ENCODE results near the gene SLAMF1.

The SLAMF1 gene

GRCh38 chr1:160636547-160636946, 10.3 kb downstream of the SLAMF1 start:
- H2AK5ac ChIP-seq (ENCODE audit: low read depth, low read length): no peak overlapping the region
- H3K23ac ChIP-seq (ENCODE audit: low read depth, low read length, poor library complexity): no peak overlapping the region
- H3K4ac ChIP-seq (ENCODE audit: low read length): no peak overlapping the region
- H4K91ac ChIP-seq (ENCODE audit: low read depth, low read length, poor library complexity): no peak overlapping the region
- WGBS, 2 donors (ENCODE audit: extremely low coverage in 2 of 2, insufficient read length in 2 of 2, insufficient replicate concordance in 1 of 2): no CpG with 5 or more reads among the region's 3 CpGs
- H3K9ac ChIP-seq (ENCODE audit: low read depth, low read length, poor library complexity): no peak overlapping the region
- H3K4me2 ChIP-seq (ENCODE audit: insufficient read depth, low read length, poor library complexity, severe bottlenecking): no peak overlapping the region
- no peak overlapping the region for H2BK12ac ChIP-seq (ENCODE audit: low read length)
- no peak for DNase-seq (ENCODE audit: low spot score)
- H2BK15ac ChIP-seq (ENCODE audit: low read length): no peak overlapping the region
- H3K4me1 ChIP-seq (ENCODE audit: control insufficient read depth in 2 of 2, insufficient read depth in 1 of 2, low read depth in 1 of 2, low read length in 2 of 2): peaks cover 0 to 2% of the 10 kb centered on the region in 2 donors
- H3K9me3 ChIP-seq (replicated peaks in 1 of 2; ENCODE audit: control insufficient read depth in 2 of 2, insufficient read depth in 1 of 2, low read depth in 1 of 2, low read length in 2 of 2): no peaks in the 10 kb centered on the region
- no peak overlapping the region for H3K14ac ChIP-seq (ENCODE audit: low read length)
- H2BK120ac ChIP-seq (ENCODE audit: low read depth, low read length): no peak overlapping the region
- H2AFZ ChIP-seq (ENCODE audit: low read length): no peak overlapping the region
- no peak overlapping the region for H3K27ac ChIP-seq (replicated peaks; ENCODE audit: low read length)
- H3K18ac ChIP-seq (ENCODE audit: low read length): no peak overlapping the region
- H3K27me3 ChIP-seq (ENCODE audit: control insufficient read depth in 3 of 3, insufficient read depth in 3 of 3, low read depth in 1 of 3, low read length in 3 of 3): no peaks in the 10 kb centered on the region
- H2BK5ac ChIP-seq (ENCODE audit: low read length): no peak overlapping the region
- H4K8ac ChIP-seq (ENCODE audit: low read depth, low read length): no peak overlapping the region
- H3K4me3 ChIP-seq (ENCODE audit: low read length in 2 of 2): no peak overlapping the region
- H3K36me3 ChIP-seq (replicated peaks in 1 of 2; ENCODE audit: control insufficient read depth in 2 of 2, insufficient read depth in 2 of 2, low read length in 2 of 2): no peaks in the 10 kb centered on the region
- H3K79me1 ChIP-seq (ENCODE audit: low read depth, low read length): no peaks in the 10 kb centered on the region

- Histone ChIP-seq H2BK12ac (ENCODE audit: low read length) (no peak overlapping the region), H3K27ac (replicated peaks; ENCODE audit: low read length) (no peak overlapping the region), H4K91ac (ENCODE audit: low read depth, low read length, poor library complexity) (no peak overlapping the region), H3K4me1 (ENCODE audit: control insufficient read depth in 2 of 2, insufficient read depth in 1 of 2, low read depth in 1 of 2, low read length in 2 of 2) (peaks cover 0 to 2% of the 10 kb centered on the region in 2 donors), H3K4ac (ENCODE audit: low read length) (no peak overlapping the region), H3K23ac (ENCODE audit: low read depth, low read length, poor library complexity) (no peak overlapping the region), H4K8ac (ENCODE audit: low read depth, low read length) (no peak overlapping the region), H2BK15ac (ENCODE audit: low read length) (no peak overlapping the region), H3K27me3 (ENCODE audit: control insufficient read depth in 3 of 3, insufficient read depth in 3 of 3, low read depth in 1 of 3, low read length in 3 of 3) (no peaks in the 10 kb centered on the region), H3K4me2 (ENCODE audit: insufficient read depth, low read length, poor library complexity, severe bottlenecking) (no peak overlapping the region), H2BK5ac (ENCODE audit: low read length) (no peak overlapping the region), H2AK5ac (ENCODE audit: low read depth, low read length) (no peak overlapping the region), H3K18ac (ENCODE audit: low read length) (no peak overlapping the region), H3K14ac (ENCODE audit: low read length) (no peak overlapping the region), H3K4me3 (ENCODE audit: low read length in 2 of 2) (no peak overlapping the region), H2AFZ (ENCODE audit: low read length) (no peak overlapping the region), H3K9me3 (replicated peaks in 1 of 2; ENCODE audit: control insufficient read depth in 2 of 2, insufficient read depth in 1 of 2, low read depth in 1 of 2, low read length in 2 of 2) (no peaks in the 10 kb centered on the region), H3K36me3 (replicated peaks in 1 of 2; ENCODE audit: control insufficient read depth in 2 of 2, insufficient read depth in 2 of 2, low read length in 2 of 2) (no peaks in the 10 kb centered on the region), H3K79me1 (ENCODE audit: low read depth, low read length) (no peaks in the 10 kb centered on the region), H3K9ac (ENCODE audit: low read depth, low read length, poor library complexity) (no peak overlapping the region), H2BK120ac (ENCODE audit: low read depth, low read length) (no peak overlapping the region)
- no peak for DNase-seq (ENCODE audit: low spot score)
- no CpG with 5 or more reads among the region's 4 CpGs for WGBS, 2 donors (ENCODE audit: extremely low coverage in 2 of 2, insufficient read length in 2 of 2, insufficient replicate concordance in 1 of 2)
Measured at GRCh38 chr1:160636076-160636475, 10.8 kb downstream of the SLAMF1 start.

- Histone ChIP-seq H3K9me3 (replicated peaks in 1 of 2; ENCODE audit: control insufficient read depth in 2 of 2, insufficient read depth in 1 of 2, low read depth in 1 of 2, low read length in 2 of 2) (no peaks in the 10 kb centered on the region), H2AFZ (ENCODE audit: low read length) (no peak overlapping the region), H3K4me1 (ENCODE audit: control insufficient read depth in 2 of 2, insufficient read depth in 1 of 2, low read depth in 1 of 2, low read length in 2 of 2) (peaks cover 0 to 2% of the 10 kb centered on the region in 2 donors), H3K23ac (ENCODE audit: low read depth, low read length, poor library complexity) (no peak overlapping the region), H2BK12ac (ENCODE audit: low read length) (no peak overlapping the region), H3K4ac (ENCODE audit: low read length) (no peak overlapping the region), H3K18ac (ENCODE audit: low read length) (no peak overlapping the region), H3K36me3 (replicated peaks in 1 of 2; ENCODE audit: control insufficient read depth in 2 of 2, insufficient read depth in 2 of 2, low read length in 2 of 2) (no peaks in the 10 kb centered on the region), H3K79me1 (ENCODE audit: low read depth, low read length) (no peaks in the 10 kb centered on the region), H4K8ac (ENCODE audit: low read depth, low read length) (no peak overlapping the region), H3K4me2 (ENCODE audit: insufficient read depth, low read length, poor library complexity, severe bottlenecking) (no peak overlapping the region), H2BK120ac (ENCODE audit: low read depth, low read length) (no peak overlapping the region), H3K9ac (ENCODE audit: low read depth, low read length, poor library complexity) (no peak overlapping the region), H3K27ac (replicated peaks; ENCODE audit: low read length) (no peak overlapping the region), H2AK5ac (ENCODE audit: low read depth, low read length) (no peak overlapping the region), H3K14ac (ENCODE audit: low read length) (no peak overlapping the region), H3K4me3 (ENCODE audit: low read length in 2 of 2) (no peak overlapping the region), H2BK15ac (ENCODE audit: low read length) (no peak overlapping the region), H2BK5ac (ENCODE audit: low read length) (no peak overlapping the region), H3K27me3 (ENCODE audit: control insufficient read depth in 3 of 3, insufficient read depth in 3 of 3, low read depth in 1 of 3, low read length in 3 of 3) (no peaks in the 10 kb centered on the region), H4K91ac (ENCODE audit: low read depth, low read length, poor library complexity) (no peak overlapping the region)
- no CpG with 5 or more reads among the region's 17 CpGs for WGBS, 2 donors (ENCODE audit: extremely low coverage in 2 of 2, insufficient read length in 2 of 2, insufficient replicate concordance in 1 of 2)
- DNase-seq (ENCODE audit: low spot score): no peak
Measured at GRCh38 chr1:160634543-160635491, 12.0 kb downstream of the SLAMF1 start.

GRCh38 chr1:160633330-160633903, 13.4 kb downstream of the SLAMF1 start:
- Histone ChIP-seq H2BK12ac (ENCODE audit: low read length) (no peak overlapping the region), H4K91ac (ENCODE audit: low read depth, low read length, poor library complexity) (no peak overlapping the region), H3K4ac (ENCODE audit: low read length) (no peak overlapping the region), H3K79me1 (ENCODE audit: low read depth, low read length) (no peaks in the 10 kb centered on the region), H3K23ac (ENCODE audit: low read depth, low read length, poor library complexity) (no peak overlapping the region), H3K4me1 (ENCODE audit: control insufficient read depth in 2 of 2, insufficient read depth in 1 of 2, low read depth in 1 of 2, low read length in 2 of 2) (peaks cover 0 to 3% of the 10 kb centered on the region in 2 donors), H3K36me3 (replicated peaks in 1 of 2; ENCODE audit: control insufficient read depth in 2 of 2, insufficient read depth in 2 of 2, low read length in 2 of 2) (no peaks in the 10 kb centered on the region), H3K18ac (ENCODE audit: low read length) (no peak overlapping the region), H2BK120ac (ENCODE audit: low read depth, low read length) (no peak overlapping the region), H2BK15ac (ENCODE audit: low read length) (no peak overlapping the region), H3K4me3 (ENCODE audit: low read length in 2 of 2) (no peak overlapping the region), H4K8ac (ENCODE audit: low read depth, low read length) (no peak overlapping the region), H2AK5ac (ENCODE audit: low read depth, low read length) (no peak overlapping the region), H2AFZ (ENCODE audit: low read length) (no peak overlapping the region), H3K9ac (ENCODE audit: low read depth, low read length, poor library complexity) (no peak overlapping the region), H3K27ac (replicated peaks; ENCODE audit: low read length) (no peak overlapping the region), H3K4me2 (ENCODE audit: insufficient read depth, low read length, poor library complexity, severe bottlenecking) (no peak overlapping the region), H3K27me3 (ENCODE audit: control insufficient read depth in 3 of 3, insufficient read depth in 3 of 3, low read depth in 1 of 3, low read length in 3 of 3) (no peaks in the 10 kb centered on the region), H3K14ac (ENCODE audit: low read length) (no peak overlapping the region), H2BK5ac (ENCODE audit: low read length) (no peak overlapping the region), H3K9me3 (replicated peaks in 1 of 2; ENCODE audit: control insufficient read depth in 2 of 2, insufficient read depth in 1 of 2, low read depth in 1 of 2, low read length in 2 of 2) (no peaks in the 10 kb centered on the region)
- DNase-seq (ENCODE audit: low spot score): no peak
- no CpG with 5 or more reads among the region's 2 CpGs for WGBS, 2 donors (ENCODE audit: extremely low coverage in 2 of 2, insufficient read length in 2 of 2, insufficient replicate concordance in 1 of 2)
